HG02884 (cell line): ENCODE data around the gene PDE4D.
"Not testable (repeated sequence)": the region's sequence is repeated elsewhere in the genome, so short reads cannot be mapped to it uniquely, and the experiment has no call there.

Source experiments
- ATAC-seq: cut with Tn5 transposase; IDR thresholded peaks from one replicate; pipeline ENCODE4 v1.9.1; 2021; ENCODE audit warnings: mild to moderate bottlenecking, moderate library complexity; ENCODE audit not compliant: unreplicated experiment

The PDE4D gene

DNA sequence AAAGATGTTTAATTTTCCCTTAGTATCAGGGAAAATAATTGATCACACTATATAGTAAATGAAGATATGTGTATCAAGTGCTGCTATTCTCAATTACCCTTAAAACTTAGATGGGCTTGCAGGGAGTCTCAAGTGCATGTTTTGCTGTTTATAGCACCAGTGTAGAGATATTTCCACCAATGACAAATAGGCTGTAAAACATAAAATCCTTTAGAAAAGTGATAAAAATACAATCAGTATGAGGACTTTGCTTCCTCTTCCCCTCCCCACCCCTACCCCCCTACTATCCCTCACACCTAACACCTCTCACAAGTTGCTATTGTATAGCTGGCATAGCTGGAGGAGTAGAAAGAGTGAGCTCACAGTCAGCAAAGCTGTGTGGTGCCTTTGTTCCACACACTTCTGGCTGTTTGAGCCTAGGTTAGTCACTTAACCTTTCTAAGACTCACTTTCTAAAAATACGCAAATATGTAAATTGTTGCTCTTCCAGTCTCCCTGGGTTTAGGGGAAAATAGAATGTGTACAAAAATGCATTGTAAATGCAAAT is 93.1 kb downstream of the PDE4D start:
- no peak for ATAC-seq

DNA sequence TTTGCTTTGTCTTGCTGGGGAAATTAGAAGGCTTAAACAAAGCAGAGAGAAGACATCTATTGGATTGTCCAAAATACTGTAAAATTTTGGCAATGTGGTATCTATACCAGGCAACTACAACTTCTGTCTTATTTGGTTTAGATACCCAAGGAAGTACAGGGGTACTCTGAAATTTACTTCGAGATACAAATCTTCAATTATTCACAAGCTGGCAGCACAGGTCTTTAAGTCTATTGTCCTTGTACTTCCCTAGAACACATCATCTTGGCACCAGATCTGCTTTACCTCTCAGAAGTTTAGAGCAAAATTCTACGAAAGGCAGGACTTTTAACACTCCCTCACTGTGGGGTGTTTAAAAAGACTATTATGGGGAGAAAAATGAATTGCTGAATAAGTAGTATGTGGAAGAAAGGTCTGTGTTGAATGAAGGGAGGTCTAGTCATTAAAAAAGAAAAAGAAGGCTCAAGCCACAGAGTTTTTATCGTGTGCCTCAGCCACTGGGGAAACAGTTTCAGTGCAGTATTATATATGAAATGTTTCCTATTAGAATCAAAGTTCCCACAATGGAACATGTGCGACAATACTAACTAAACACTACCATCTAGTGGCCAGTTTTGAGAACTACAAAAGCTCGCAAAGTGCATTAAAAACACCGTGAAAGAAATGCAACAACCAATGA is 93.7 kb downstream of the PDE4D start:
- no peak for ATAC-seq

DNA sequence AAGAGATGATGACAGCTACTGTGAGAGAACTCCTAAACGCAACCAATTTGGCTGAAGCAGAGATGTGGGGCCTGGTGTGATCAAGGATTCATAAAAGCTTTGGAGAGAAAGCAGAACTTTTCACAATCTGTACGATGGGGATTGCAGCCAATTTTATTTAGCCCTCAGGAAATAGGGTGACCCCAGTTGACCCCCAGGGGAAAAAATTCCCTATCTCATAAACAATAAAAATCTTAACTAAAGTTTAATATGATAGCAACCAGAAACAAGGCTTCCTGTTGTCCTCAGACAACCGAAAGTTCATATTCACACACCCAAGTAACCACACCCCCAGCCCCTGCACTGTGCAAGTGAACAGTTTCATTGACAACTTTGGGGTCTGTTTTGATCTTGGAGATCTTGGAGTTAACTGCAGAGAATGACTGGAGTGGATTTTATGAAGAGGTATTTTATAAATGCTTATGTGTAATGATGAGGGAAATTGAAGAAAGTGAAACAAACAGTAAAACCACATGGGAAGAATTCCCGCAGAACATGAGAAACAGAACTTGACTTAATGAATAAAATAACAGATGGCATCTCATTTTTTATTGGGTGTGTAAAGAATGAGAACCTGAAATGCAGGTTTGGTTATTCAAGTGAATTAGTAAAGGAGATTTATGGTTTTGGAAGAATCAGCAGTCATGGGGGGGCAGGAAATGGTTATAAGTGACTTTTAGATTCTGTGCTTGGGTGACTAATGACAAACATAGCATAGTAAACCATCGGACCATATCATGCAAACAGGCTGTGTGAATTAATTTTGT is 94.5 kb downstream of the PDE4D start:
- ATAC-seq = peak; percentile 82

DNA sequence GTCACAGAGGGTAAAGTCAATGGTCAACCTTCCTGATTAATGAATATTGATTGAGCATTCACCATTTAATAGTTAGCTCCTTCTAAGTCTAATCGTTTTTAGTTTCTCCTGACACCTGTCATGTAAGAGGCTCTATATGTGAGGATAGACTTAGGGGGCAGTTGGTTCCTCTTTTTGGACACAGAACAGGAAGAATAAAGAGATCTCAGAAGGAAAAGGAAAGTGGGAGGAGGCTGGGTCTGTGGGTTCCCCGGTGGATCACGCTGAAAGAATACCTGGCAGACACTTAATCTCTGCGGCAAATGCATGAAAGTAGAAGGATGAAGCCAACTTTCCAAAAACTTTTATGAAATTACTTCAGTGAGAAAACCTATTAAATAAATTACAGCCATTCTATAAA is 98.4 kb downstream of the PDE4D start:
- no peak for ATAC-seq

DNA sequence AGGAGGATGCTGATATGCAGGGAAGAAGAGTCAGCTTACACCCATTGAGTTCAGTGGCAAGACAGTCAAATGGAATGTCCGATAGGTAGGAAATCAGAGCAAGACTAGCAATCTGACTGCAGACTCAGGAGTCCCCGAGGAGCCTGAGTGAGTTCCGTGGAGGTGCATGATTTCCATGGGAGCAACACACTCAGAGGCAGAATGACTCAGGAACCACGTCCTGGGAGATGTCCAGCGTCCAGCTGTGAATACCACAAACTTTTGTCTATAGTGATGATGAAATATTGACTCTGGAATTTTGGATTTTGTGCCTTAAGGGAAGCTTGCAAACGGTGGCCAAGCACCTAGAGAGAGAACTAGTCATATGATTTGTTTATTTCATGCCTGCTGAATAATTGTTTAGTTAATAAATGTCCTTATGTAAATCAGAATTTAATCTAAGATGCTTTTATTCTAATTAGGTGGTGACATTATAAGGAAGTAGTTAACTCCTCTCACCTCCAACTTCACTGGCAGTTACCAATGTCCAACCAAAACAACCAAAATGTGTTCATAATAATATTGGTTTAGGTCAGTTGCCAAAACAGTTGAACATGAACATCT is 100.4 kb downstream of the PDE4D start:
- ATAC-seq = no peak

DNA sequence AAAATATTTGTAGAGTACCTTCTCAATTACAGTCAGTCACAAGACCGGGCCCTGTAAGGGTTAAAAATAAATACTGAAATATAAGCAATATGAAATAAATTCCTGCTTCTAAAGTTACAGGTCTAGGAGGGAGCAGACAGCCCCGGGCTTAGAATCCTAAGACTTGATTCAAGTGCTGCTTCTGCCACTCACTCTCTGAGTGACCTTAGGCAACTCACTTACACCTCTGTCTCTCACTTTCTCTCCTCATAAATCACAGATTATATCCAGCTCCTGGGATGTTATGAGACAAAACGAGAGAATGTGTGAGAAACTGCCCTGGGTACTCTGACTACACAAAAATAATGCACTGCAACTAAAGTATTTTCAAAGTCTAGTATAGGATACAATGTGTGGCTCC is 101.9 kb downstream of the PDE4D start:
- ATAC-seq = no peak

DNA sequence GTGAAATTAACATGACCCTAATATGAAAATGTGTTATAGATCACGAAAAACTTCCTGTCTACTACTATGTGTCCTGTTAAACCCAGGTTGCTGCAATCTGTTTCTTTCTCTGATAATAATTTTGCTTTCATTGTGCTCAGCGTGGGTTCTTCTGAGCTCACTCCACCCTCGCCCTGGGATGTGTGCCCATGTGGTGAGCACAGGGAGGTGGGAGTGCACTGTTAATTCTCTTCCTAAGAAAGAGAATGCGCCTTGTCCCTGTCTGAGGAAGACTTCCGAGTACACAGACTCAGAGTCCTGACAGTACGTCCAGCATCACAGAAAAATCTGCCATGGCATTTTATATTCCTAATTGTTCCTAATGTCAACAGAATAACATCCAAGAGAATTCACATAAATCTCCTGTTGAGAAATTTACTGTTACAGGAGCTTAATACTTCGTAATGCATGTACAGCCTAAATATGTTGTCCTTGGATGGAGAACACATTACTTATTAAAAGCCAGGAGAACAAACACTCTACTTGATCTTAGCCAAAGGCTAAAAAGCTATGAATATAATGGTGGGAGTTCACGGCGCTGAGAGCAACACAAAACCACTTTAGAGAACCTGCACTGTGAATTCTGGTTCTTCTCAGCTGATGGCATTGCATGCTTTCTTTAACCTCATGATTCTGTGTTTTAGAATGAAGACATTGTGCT is 102.6 kb downstream of the PDE4D start:
- peak; percentile 9 for ATAC-seq

DNA sequence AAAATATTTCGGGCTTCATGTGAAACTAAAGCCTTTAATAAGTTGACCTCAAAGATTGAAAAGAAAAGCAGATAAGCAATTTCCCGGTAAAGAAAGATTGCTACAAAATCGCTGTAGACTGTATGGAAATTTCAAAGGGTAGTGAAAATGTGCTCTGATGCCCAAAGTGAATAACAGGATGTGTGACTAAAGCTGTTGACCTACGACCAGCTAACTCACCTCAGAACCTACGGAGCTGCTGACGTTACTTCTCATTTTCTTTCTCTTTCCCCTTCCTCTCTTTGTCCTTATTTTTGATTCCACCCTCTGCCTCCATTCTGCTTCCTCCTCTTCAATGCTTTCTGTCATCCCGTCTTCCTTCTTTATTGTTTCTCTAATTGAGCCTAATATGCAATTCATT is 103.2 kb downstream of the PDE4D start:
- ATAC-seq = peak; percentile 53

DNA sequence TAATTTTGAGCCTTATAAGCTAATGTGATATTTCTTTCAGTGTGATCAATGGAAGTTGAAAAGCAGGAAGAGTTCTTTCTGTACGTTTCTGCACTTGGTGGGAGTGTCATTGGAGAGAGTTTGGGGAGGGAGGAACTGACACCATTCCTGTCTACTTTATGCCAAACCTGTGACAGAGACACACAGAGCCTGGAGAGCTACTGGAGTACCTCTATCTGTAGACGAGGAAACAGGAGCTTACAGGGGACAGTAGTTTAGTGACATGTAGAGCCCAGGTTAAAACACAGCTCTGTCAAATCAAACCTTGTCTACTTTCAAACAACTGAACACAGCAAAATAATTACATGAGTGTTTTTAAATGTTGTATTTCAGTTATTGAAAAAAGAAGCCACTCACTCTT is 103.6 kb downstream of the PDE4D start:
- ATAC-seq = no peak

DNA sequence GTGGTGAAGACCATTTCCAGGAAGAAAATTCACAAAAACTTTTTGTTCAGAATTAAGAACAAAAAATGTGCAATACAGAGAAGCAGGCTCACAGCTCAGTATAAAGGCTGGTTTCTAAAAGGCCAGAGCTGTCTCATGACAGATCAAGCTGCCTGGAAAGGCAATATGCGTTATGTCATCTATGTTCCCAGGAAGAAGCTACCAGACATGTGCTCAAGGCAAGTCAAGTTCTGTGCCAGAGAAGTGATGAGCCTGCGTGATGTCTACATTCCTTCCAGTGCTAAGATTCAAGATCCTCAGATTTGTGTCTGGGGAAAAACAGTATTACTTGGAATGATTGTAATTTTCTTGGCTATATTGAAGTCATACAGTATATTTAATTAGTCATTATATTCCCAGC is 104.3 kb downstream of the PDE4D start:
- no peak for ATAC-seq

DNA sequence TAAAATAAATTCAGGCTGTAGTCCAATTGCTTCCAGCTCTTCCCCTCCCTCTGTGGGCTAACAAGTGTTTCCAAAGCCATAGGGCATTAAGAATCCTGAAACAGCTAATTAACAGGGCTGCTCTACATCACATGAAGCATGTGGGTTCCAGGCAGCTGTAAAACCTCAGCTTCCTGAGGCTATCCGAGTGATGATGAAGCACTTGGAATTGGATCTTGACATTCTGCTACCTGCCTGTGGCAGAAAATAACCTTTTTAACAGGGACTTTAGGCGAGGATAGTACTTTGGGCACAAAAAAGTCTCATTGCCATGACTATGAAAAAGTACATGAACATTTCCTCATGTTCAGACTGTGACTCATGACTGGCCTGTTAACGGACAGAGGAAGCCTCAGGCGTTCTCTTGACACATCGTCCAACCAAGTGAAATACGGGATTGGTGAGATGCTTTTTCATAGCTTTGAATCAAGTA is 107.2 kb downstream of the PDE4D start:
- ATAC-seq = no peak

DNA sequence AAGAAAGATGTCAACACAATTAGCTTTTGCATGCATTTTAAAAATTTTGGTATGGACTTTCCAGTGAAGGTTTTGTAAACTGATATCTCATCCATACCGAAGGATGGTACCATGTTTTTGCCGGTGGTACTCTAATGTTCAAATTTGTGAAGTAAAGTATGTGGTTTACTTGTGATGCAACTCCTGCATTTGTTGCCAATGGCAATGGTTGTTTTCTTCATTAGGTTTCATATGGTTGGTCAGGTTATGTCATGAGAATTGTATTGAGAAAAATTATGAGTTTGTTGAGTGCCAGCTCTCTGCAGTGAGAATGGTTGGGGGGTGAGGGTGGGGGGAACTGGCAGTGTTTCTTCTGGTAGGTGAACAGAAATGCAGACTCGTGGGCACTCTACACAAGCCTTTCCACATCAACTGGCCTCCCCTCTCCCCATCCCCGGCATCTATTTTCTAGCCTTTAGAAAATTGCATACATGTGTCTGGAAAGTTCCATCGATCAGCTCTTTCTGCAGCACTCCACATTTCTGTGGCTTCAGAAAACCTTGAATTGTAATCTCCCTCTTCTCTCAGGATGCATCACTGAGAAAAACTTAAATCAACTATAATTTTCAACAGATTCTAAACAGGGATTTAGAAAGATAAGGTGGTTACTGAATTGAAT is 107.7 kb downstream of the PDE4D start:
- ATAC-seq = no peak

DNA sequence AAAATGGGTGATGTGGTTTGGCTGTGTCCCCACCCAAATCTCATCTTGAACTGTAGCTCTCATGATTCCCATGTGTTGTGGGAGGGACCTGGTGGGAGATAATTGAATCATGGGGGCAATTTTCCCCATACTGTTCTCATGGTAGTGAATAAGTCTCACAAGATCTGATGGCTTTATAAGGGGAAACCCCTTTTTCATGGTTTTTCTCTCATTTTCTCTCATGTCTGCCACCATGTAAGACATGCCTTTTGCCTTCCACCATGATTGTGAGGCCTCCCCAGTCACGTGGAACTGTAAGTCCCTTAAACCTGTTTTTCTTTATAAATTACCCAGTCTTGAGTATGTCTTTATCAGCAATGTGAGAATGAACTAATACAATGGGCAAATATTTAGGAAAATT is 108.8 kb downstream of the PDE4D start:
- not testable (repeated sequence) for ATAC-seq

DNA sequence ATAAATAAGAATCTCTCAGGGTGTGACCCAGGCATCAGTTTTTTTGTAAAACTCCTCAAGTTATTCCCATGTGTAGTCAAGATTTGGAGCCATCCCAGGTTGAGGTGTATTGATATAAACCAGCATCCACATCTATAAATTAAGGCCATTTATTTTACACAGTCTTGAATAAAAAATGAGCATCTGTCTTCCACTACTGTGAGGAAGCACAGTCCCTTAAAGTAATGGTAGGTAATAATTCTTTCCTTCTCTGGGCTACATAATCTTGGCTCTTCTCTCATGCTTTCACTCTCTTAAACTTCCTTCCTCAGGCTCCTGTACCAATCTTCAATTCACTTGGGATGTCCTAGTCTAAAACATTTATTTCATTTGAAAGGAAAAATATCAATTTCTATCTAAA is 110.3 kb downstream of the PDE4D start:
- no peak for ATAC-seq

DNA sequence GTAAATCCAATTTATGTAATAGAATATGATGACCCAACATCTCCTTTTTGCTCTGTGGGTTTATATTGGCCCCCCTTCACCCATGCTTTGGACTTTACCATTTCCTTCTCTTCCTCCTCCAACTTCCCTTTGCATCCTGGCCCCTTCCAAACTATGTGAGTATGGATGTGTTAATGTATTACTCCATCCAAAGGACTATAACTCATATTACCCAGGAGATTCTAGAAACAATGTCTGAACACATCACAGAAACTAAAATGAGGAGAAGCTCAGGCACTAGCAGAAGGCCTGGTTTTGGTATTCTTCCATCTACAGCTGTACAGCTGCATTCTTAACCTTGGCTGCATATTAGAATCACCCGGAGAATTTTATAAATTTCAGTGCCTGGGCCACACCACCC is 110.7 kb downstream of the PDE4D start:
- ATAC-seq = no peak

DNA sequence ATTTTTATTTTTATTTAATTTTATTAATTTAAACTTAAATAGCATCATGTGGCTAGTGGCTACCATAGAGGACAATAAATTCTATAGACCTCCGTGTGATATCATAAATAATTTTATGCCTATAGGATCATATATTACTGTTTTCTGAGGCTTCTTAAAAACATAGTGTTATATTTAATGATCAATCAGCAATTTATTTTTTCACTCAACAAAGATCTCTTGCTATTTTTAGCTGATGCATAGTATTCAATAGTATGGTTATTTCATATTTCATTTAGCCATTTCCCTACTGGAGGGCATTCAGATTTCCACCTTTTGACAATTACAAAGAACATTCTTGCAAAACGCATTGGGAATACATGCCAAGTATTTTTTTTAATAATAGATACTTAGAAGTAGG is 114.1 kb downstream of the PDE4D start:
- ATAC-seq = no peak

DNA sequence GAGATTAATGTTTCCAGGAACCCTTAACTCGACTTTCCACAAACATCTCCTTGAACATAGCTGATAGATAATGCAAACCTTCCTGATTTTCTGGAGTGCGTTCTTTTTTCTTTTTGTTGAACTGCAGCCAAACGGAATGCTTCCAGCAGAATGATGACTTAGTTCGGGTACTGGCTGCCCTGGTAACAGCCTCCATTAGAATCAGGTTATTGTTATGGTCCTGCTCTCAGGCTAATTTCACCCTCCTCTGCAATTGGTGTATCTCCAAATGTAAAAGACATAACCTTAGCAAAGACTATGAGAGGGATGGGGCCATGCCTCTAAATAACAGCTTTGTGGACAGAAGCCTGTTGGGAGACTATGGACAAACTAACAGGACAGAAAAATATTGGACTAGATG is 116.5 kb downstream of the PDE4D start:
- ATAC-seq = no peak

DNA sequence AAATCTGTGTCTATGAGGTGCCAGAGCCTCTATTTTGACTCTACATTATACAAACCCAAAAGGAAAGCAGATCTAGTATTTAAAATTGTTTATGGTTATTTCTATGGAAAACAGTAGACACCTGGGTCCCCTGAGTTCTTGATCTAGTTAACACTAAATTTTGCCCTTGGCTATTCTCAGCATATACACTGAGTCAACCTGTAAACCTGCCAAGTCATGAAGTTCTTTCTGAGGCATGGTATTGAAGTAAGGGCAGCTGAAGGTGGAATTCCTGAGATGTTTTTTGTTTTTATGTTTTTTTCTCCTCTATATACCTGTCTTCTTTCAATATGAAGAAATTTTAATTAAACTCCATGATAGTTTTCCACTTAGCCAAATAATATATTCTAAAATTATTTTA is 120.2 kb downstream of the PDE4D start:
- ATAC-seq = no peak

DNA sequence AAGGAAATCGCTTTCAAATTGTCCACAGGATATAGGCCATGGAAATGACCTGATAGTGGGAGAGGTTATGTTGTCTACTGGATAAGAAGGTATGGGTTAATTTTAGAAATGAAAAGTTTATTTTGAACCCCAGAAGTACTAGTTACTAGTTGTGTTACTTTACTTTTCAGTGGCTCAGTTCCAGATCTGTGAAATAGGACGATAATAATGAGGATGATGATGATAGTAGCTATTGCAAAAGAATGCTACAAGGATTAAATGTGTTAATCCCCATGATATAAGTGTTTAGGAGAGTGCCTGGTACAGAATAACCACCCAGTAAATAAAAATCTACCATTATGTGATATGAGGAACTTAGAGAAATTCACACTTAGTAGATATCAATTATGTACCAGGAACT is 120.8 kb downstream of the PDE4D start:
- ATAC-seq = no peak

DNA sequence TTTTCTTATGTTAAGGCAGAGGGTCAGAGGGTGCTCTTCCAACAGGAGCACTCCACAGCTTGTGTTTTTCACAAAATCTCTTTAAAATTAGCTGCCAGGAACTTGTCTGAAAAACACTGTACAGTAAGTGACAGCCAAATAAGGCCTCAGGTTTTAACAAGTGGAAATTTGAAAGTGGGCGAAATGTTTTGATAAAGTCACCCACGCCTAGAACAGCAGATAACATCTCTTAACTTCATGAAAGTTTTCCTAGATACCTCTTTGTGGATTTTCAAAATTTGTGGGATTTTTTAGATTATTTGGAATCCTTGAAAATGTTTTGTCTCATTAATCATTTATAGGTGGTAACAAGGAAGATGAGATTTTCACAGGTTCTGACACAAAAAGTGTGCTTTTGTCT is 121.3 kb downstream of the PDE4D start:
- no peak for ATAC-seq

DNA sequence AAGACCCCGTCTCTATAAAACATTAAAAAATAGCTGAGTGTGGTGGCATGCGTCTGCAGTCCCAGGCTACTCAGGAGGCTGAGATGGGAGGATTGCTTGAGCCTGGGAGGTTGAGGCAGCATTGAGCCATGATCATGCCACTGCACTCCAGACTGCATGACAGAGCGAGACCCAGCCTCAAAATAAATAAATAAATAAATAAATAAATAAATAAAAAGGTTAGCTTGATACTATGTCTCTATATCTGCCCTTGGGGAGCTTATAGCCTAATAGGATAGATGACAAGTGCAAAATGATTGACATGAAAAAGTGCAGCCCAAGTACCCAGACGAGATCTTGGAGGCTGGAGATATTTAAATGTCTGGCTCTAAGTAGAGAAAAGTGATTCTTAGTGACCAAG is 122.6 kb downstream of the PDE4D start:
- ATAC-seq = no peak
